SK-N-SH treated with all-trans-retinoic acid at 6 μM for 48 hours (cell line): Measurements from ENCODE around the gene RALGAPB.

Experiments used
- ATAC-seq: fragments of 200-7000 bp; cut with Tn5 transposase; 3 replicates; pipeline ENCODE4 v1.9.1; 2020; ENCODE audit warnings: mild to moderate bottlenecking, moderate library complexity
- ARNTL ChIP-seq: fragments of 450-650 bp; formaldehyde crosslinking; IDR thresholded peaks from 2 replicates; pipeline ENCODE4 v1.5.0; 2020; ENCODE audit warnings: low read depth, mild to moderate bottlenecking, moderate library complexity, borderline replicate concordance
- BACH2 ChIP-seq: fragments of 250-450 bp; sonication (Bioruptor Pico); IDR thresholded peaks from 2 replicates; pipeline ENCODE4 v1.9.0; 2021; ENCODE audit warnings: mild to moderate bottlenecking, borderline replicate concordance
- CSDC2 ChIP-seq: fragments of 250-450 bp; sonication (Bioruptor Pico); IDR thresholded peaks from 2 replicates; pipeline ENCODE4 v1.5.0; 2020; ENCODE audit warnings: mild to moderate bottlenecking, moderate library complexity
- ESRRG ChIP-seq: fragments of 250-450 bp; sonication (Bioruptor Pico); IDR thresholded peaks from 2 replicates; pipeline ENCODE4 v1.6.1; 2021; ENCODE audit warnings: mild to moderate bottlenecking
- GLIS3 ChIP-seq: fragments of 250-450 bp; sonication (Bioruptor Pico); IDR thresholded peaks from 2 replicates; pipeline ENCODE4 v1.5.0; 2020; ENCODE audit warnings: mild to moderate bottlenecking, moderate library complexity
- ISL1 ChIP-seq: fragments of 250-450 bp; sonication (Bioruptor Pico); IDR thresholded peaks from 2 replicates; pipeline ENCODE4 v2.1.2; 2022; ENCODE audit warnings: mild to moderate bottlenecking, moderate library complexity
- OSR1 ChIP-seq: fragments of 250-450 bp; sonication (Bioruptor Pico); IDR thresholded peaks from 2 replicates; pipeline ENCODE4 v1.8.0; 2022; ENCODE audit warnings: moderate library complexity, mild to moderate bottlenecking, inconsistent platforms
- RARB ChIP-seq: fragments of 250-450 bp; sonication (Bioruptor Pico); IDR thresholded peaks from 2 replicates; pipeline ENCODE4 v1.8.0; 2021; ENCODE audit warnings: mild to moderate bottlenecking, moderate library complexity
- SNAI2 ChIP-seq: fragments of 250-450 bp; sonication (Bioruptor Pico); IDR thresholded peaks from 2 replicates; pipeline ENCODE4 v1.5.0; 2020; ENCODE audit warnings: mild to moderate bottlenecking, moderate library complexity
- TCF4 ChIP-seq: fragments of 250-450 bp; sonication (Bioruptor Pico); IDR thresholded peaks from 2 replicates; pipeline ENCODE4 v1.8.0; 2021; ENCODE audit warnings: mild to moderate bottlenecking, moderate library complexity, borderline replicate concordance
- TOX ChIP-seq: fragments of 250-450 bp; sonication (Bioruptor Pico); IDR thresholded peaks from 2 replicates; pipeline ENCODE4 v1.8.0; 2021; ENCODE audit warnings: mild to moderate bottlenecking, moderate library complexity, borderline replicate concordance
- ZC3H10 ChIP-seq: fragments of 250-450 bp; sonication (Bioruptor Pico); IDR thresholded peaks from 2 replicates; pipeline ENCODE4 v1.5.1; 2021; ENCODE audit warnings: mild to moderate bottlenecking, moderate library complexity
- ZFP3 ChIP-seq: fragments of 250-450 bp; sonication (Bioruptor Pico); IDR thresholded peaks from 2 replicates; pipeline ENCODE4 v1.5.0; 2020; ENCODE audit warnings: mild to moderate bottlenecking, moderate library complexity
- ZFP30 ChIP-seq: fragments of 450-650 bp; formaldehyde crosslinking; IDR thresholded peaks from 2 replicates; pipeline ENCODE4 v1.5.0; 2022; ENCODE audit warnings: mild to moderate bottlenecking, moderate library complexity
- ZNF70 ChIP-seq: fragments of 450-650 bp; formaldehyde crosslinking; IDR thresholded peaks from 2 replicates; pipeline ENCODE4 v1.5.0; 2020; ENCODE audit warnings: mild to moderate bottlenecking, moderate library complexity
- ZNF8 ChIP-seq: fragments of 450-650 bp; formaldehyde crosslinking; IDR thresholded peaks from 2 replicates; pipeline ENCODE4 v1.5.0; 2020; ENCODE audit warnings: mild to moderate bottlenecking, moderate library complexity
- TF ChIP-seq, protein P1 (sequence below): fragments of 250-450 bp; sonication (Bioruptor Pico); IDR thresholded peaks from 2 replicates; pipeline ENCODE4 v1.5.0; 2020; ENCODE audit warnings: mild to moderate bottlenecking, moderate library complexity
- TF ChIP-seq, protein P2 (sequence below): fragments of 250-450 bp; sonication (Bioruptor Pico); IDR thresholded peaks from 2 replicates; pipeline ENCODE4 v1.8.0; 2020; ENCODE audit warnings: mild to moderate bottlenecking, moderate library complexity, borderline replicate concordance
- TF ChIP-seq, protein P3 (sequence below): fragments of 250-450 bp; sonication (Bioruptor Pico); IDR thresholded peaks from 2 replicates; pipeline ENCODE4 v1.5.1; 2021; ENCODE audit warnings: mild to moderate bottlenecking, moderate library complexity
- TF ChIP-seq, protein P4 (sequence below): fragments of 250-450 bp; sonication (Bioruptor Pico); IDR thresholded peaks from 2 replicates; pipeline ENCODE4 v1.5.1; 2020; ENCODE audit warnings: low read depth, mild to moderate bottlenecking, moderate library complexity
- TF ChIP-seq, protein P5 (sequence below): fragments of 250-450 bp; sonication (Bioruptor Pico); IDR thresholded peaks from 2 replicates; pipeline ENCODE4 v1.8.0; 2021; ENCODE audit warnings: low read depth, mild to moderate bottlenecking, moderate library complexity, borderline replicate concordance

RALGAPB gene

DNA sequence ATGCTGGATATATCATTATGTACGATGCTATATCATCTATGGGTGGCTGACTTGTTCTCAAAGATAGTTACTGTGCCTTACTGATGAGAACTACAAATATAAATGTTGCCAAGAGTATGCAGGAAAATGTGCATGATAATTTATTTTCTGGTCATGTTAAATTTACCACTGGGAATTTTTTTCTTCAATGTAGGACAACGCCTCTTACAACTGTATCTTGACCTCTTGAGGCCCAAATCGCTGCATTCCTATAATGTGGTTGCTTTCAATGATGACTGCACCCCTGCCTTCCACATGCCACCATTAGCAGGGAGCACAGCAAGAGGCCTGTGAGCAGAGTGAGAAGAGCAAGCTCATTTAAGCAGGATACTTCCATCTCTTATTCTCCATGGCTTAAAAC lies 5.7 kb upstream of the RALGAPB start (continued):
- TF ChIP-seq, protein P1, sequence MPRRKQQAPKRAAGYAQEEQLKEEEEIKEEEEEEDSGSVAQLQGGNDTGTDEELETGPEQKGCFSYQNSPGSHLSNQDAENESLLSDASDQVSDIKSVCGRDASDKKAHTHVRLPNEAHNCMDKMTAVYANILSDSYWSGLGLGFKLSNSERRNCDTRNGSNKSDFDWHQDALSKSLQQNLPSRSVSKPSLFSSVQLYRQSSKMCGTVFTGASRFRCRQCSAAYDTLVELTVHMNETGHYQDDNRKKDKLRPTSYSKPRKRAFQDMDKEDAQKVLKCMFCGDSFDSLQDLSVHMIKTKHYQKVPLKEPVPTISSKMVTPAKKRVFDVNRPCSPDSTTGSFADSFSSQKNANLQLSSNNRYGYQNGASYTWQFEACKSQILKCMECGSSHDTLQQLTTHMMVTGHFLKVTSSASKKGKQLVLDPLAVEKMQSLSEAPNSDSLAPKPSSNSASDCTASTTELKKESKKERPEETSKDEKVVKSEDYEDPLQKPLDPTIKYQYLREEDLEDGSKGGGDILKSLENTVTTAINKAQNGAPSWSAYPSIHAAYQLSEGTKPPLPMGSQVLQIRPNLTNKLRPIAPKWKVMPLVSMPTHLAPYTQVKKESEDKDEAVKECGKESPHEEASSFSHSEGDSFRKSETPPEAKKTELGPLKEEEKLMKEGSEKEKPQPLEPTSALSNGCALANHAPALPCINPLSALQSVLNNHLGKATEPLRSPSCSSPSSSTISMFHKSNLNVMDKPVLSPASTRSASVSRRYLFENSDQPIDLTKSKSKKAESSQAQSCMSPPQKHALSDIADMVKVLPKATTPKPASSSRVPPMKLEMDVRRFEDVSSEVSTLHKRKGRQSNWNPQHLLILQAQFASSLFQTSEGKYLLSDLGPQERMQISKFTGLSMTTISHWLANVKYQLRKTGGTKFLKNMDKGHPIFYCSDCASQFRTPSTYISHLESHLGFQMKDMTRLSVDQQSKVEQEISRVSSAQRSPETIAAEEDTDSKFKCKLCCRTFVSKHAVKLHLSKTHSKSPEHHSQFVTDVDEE (CRISPR knock-in tag), result no peak
- TF ChIP-seq BACH2 (CRISPR knock-in tag), result no peak
- no peak for TF ChIP-seq ZNF70 (CRISPR knock-in tag)
- TF ChIP-seq ZFP30 (CRISPR knock-in tag), result no peak
- no peak for TF ChIP-seq GLIS3 (CRISPR knock-in tag)
- TF ChIP-seq, protein P2, sequence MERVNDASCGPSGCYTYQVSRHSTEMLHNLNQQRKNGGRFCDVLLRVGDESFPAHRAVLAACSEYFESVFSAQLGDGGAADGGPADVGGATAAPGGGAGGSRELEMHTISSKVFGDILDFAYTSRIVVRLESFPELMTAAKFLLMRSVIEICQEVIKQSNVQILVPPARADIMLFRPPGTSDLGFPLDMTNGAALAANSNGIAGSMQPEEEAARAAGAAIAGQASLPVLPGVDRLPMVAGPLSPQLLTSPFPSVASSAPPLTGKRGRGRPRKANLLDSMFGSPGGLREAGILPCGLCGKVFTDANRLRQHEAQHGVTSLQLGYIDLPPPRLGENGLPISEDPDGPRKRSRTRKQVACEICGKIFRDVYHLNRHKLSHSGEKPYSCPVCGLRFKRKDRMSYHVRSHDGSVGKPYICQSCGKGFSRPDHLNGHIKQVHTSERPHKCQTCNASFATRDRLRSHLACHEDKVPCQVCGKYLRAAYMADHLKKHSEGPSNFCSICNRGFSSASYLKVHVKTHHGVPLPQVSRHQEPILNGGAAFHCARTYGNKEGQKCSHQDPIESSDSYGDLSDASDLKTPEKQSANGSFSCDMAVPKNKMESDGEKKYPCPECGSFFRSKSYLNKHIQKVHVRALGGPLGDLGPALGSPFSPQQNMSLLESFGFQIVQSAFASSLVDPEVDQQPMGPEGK, result no peak
- no peak for TF ChIP-seq RARB (CRISPR knock-in tag)
- no peak for TF ChIP-seq TOX (CRISPR knock-in tag)
- no peak for TF ChIP-seq ISL1
- TF ChIP-seq CSDC2 (CRISPR knock-in tag), result no peak

DNA sequence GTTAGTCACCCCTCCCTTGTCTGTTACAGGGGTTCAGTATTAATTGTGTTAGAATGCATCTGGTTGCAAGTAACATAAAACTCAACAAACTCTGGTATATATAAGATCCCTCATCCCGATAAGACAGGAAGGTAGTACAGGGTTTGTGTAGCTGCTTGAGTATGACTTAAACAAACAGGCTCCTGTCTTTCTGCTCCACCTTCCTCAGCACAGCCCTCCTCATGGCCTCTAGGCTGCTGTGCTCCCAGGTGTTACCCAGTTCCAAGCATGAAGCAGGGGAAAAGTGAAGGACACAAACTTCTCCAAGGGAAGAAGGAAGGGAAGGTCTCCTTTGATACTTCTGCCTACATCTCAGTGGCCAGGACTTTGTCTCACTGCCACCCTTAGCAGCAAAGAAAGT lies 1.4 kb upstream of the RALGAPB start:
- TF ChIP-seq, protein P3, sequence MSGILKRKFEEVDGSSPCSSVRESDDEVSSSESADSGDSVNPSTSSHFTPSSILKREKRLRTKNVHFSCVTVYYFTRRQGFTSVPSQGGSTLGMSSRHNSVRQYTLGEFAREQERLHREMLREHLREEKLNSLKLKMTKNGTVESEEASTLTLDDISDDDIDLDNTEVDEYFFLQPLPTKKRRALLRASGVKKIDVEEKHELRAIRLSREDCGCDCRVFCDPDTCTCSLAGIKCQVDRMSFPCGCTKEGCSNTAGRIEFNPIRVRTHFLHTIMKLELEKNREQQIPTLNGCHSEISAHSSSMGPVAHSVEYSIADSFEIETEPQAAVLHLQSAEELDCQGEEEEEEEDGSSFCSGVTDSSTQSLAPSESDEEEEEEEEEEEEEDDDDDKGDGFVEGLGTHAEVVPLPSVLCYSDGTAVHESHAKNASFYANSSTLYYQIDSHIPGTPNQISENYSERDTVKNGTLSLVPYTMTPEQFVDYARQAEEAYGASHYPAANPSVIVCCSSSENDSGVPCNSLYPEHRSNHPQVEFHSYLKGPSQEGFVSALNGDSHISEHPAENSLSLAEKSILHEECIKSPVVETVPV, result no peak
- no peak for TF ChIP-seq ARNTL (CRISPR knock-in tag)
- no peak for TF ChIP-seq GLIS3 (CRISPR knock-in tag)
- TF ChIP-seq, protein P1 (CRISPR knock-in tag), result no peak
- TF ChIP-seq TCF4, result no peak
- TF ChIP-seq ZFP3, result no peak
- TF ChIP-seq ZC3H10 (CRISPR knock-in tag), result no peak
- no peak for TF ChIP-seq ZNF70 (CRISPR knock-in tag)
- no peak for TF ChIP-seq TOX (CRISPR knock-in tag)
- TF ChIP-seq BACH2 (CRISPR knock-in tag), result no peak
- TF ChIP-seq, protein P4, sequence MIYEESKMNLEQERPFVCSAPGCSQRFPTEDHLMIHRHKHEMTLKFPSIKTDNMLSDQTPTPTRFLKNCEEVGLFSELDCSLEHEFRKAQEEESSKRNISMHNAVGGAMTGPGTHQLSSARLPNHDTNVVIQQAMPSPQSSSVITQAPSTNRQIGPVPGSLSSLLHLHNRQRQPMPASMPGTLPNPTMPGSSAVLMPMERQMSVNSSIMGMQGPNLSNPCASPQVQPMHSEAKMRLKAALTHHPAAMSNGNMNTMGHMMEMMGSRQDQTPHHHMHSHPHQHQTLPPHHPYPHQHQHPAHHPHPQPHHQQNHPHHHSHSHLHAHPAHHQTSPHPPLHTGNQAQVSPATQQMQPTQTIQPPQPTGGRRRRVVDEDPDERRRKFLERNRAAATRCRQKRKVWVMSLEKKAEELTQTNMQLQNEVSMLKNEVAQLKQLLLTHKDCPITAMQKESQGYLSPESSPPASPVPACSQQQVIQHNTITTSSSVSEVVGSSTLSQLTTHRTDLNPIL (CRISPR knock-in tag), result no peak
- TF ChIP-seq ZNF8 (CRISPR knock-in tag), result no peak
- no peak for TF ChIP-seq ESRRG (CRISPR knock-in tag)
- no peak for TF ChIP-seq OSR1 (CRISPR knock-in tag)
- TF ChIP-seq RARB (CRISPR knock-in tag), result no peak
- TF ChIP-seq ISL1, result no peak
- TF ChIP-seq, protein P2, result no peak
- no peak for TF ChIP-seq SNAI2
- TF ChIP-seq, protein P5, sequence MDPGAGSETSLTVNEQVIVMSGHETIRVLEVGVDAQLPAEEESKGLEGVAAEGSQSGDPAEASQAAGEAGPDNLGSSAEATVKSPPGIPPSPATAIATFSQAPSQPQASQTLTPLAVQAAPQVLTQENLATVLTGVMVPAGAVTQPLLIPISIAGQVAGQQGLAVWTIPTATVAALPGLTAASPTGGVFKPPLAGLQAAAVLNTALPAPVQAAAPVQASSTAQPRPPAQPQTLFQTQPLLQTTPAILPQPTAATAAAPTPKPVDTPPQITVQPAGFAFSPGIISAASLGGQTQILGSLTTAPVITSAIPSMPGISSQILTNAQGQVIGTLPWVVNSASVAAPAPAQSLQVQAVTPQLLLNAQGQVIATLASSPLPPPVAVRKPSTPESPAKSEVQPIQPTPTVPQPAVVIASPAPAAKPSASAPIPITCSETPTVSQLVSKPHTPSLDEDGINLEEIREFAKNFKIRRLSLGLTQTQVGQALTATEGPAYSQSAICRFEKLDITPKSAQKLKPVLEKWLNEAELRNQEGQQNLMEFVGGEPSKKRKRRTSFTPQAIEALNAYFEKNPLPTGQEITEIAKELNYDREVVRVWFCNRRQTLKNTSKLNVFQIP (CRISPR knock-in tag), result no peak
- TF ChIP-seq CSDC2 (CRISPR knock-in tag), result no peak
- no peak for ATAC-seq
